GM20000 (cell line): ENCODE measurements around the gene MLEC.
A peak's percentile ranks its signal among the peaks of the same experiment; 100 is the strongest.

ENCODE experiments used
- DNase-seq: peaks from one replicate; pipeline ENCODE4 v3.0.0; 2012; ENCODE audit warnings: low spot score
- CTCF ChIP-seq: IDR thresholded peaks from 2 replicates; pipeline ENCODE4 v1.5.1; 2012; ENCODE audit warnings: mild to moderate bottlenecking, control low read depth; ENCODE audit errors: extremely low read depth, missing control alignments

MLEC gene

DNA sequence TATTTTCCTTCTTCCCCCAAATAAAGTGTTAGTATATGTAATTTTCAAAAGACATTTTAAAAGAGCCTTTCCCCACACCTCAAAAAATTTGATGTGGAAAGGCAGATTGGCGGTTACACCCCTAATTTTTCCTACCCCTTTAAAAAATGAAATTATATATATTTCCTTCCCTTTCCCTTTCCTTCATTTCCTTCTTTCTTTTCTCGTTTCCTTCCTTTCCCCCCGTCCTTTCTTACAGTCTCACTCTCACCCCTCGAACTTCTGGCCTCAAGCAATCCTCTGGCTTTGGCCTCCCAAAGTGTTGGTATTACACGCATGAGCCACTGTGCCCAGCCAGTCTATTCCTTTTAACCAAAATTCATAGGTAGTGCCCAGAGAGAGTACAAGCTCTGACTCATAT is 19.1 kb downstream of the MLEC start:
- no peak for DNase-seq
- TF ChIP-seq CTCF: no peak

DNA sequence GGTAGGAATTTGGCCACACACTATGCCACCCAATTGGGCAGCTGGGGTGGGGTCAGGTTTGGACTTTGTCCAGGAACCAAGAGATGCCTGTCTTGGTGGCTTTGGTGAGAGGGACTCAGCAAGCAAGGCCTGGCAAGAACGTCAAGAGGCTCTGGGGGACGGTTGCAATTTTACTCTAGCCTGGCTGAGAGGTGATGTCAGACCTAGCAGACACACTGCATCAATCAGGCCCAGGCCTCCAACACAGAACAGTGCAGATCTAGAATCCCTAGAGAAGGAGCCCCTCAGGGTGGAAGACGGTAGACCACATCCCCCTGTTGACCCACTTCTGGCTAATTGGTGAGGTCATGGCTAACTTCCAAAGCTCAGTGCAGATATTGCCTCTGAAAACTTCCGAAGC is 21.7 kb downstream of the MLEC start:
- no peak for DNase-seq
- no peak for TF ChIP-seq CTCF

- peak; percentile 92 for DNase-seq
- no peak for TF ChIP-seq CTCF
These were observed 23.3 kb downstream of the MLEC start, which contains the start of gene UNC119B for GRCh38 chr12:120710031-120710804. Gene UNC119B, plus strand, starts transcription at chr12:120710458. Its CDS starts 17 bp downstream, at chr12:120710475.

- no peak for TF ChIP-seq CTCF
- DNase-seq: peak; percentile 56
These were observed 23.9 kb downstream of the MLEC start for GRCh38 chr12:120710805-120711296.

- DNase-seq: no peak
- no peak for TF ChIP-seq CTCF
These were observed 24.5 kb downstream of the MLEC start for GRCh38 chr12:120711411-120711810.

- no peak for TF ChIP-seq CTCF
- DNase-seq: no peak
These were observed 25.7 kb downstream of the MLEC start for GRCh38 chr12:120712610-120713009.

GRCh38 chr12:120713861-120714482 is 27.0 kb downstream of the MLEC start:
- peak; percentile 87 for DNase-seq
- peak; percentile 40 for TF ChIP-seq CTCF
